Suprapubic skin (tissue), 3 donors: ENCODE data around the gene ARID1B.

Experiments
- EP300 ChIP-seq: sonication (generic); formaldehyde crosslinking; IDR thresholded peaks from one replicate; pipeline ENCODE4 v1.6.1; 2017; ENCODE audit warnings: antibody characterized with exemption
- TF ChIP-seq, protein P1 (sequence below), 2 donors: fragments of 200-600 bp in 1 of 2; fragments of 450-650 bp in 1 of 2; sonication (generic) in 1 of 2; IDR thresholded peaks; one replicate each; pipeline ENCODE4 v1.5.1; 2016 to 2019; ENCODE audit warnings: antibody characterized with exemption in 2 of 2, mild to moderate bottlenecking in 1 of 2, moderate library complexity in 1 of 2

DNA sequence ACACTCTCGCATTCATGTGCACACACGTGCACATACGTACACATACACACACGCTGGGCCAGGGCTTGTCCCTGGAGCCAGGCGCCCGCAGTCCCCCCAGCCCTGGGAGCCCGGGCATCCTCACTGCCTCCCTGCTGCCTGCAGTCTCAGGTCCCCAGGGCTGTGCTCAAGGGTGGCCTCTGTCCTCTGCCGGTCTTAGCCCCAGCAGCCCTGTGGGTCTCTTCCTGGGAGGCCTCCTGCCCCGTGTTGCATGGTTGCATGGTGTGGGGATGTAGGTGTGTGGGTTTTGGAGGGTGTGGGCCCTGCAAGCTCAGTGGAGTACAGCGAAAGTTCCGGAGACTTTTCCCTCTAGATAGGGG lies 444.6 kb downstream of the ARID1B start:
- no peak for TF ChIP-seq EP300
- TF ChIP-seq, protein P1, sequence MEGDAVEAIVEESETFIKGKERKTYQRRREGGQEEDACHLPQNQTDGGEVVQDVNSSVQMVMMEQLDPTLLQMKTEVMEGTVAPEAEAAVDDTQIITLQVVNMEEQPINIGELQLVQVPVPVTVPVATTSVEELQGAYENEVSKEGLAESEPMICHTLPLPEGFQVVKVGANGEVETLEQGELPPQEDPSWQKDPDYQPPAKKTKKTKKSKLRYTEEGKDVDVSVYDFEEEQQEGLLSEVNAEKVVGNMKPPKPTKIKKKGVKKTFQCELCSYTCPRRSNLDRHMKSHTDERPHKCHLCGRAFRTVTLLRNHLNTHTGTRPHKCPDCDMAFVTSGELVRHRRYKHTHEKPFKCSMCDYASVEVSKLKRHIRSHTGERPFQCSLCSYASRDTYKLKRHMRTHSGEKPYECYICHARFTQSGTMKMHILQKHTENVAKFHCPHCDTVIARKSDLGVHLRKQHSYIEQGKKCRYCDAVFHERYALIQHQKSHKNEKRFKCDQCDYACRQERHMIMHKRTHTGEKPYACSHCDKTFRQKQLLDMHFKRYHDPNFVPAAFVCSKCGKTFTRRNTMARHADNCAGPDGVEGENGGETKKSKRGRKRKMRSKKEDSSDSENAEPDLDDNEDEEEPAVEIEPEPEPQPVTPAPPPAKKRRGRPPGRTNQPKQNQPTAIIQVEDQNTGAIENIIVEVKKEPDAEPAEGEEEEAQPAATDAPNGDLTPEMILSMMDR (IDR thresholded peaks at IDR 0.05), result no peak
